Subcutaneous abdominal adipose tissue (tissue), 5 donors: Measurements from ENCODE around the gene RAP1GDS1.

Source experiments
- H3K27ac ChIP-seq: one replicate; pipeline ENCODE4 v1.7.0; 2013; ENCODE audit warnings: low read depth, mild to moderate bottlenecking, inconsistent platforms, low read length, moderate library complexity
- H3K27me3 ChIP-seq, 5 donors: one replicate each; pipeline ENCODE4 v1.7.0; 2013; ENCODE audit warnings: low read length in 5 of 5, inconsistent platforms in 1 of 5; ENCODE audit not compliant: control insufficient read depth in 5 of 5, insufficient read depth in 4 of 5
- H3K36me3 ChIP-seq, 5 donors: one replicate each; pipeline ENCODE4 v1.7.0; 2013; ENCODE audit warnings: low read length in 5 of 5; ENCODE audit not compliant: control insufficient read depth in 5 of 5, insufficient read depth in 5 of 5
- H3K4me1 ChIP-seq, 5 donors: one replicate each; pipeline ENCODE4 v1.7.0; 2013; ENCODE audit warnings: low read length in 5 of 5, mild to moderate bottlenecking in 3 of 5, moderate library complexity in 1 of 5; ENCODE audit not compliant: control insufficient read depth in 5 of 5, insufficient read depth in 5 of 5
- H3K4me3 ChIP-seq, 5 donors: one replicate each; pipeline ENCODE4 v1.7.0; 2013; ENCODE audit warnings: low read length in 5 of 5, low read depth in 1 of 5
- H3K9ac ChIP-seq, 5 donors: one replicate each; pipeline ENCODE4 v1.7.0; 2013; ENCODE audit warnings: low read length in 5 of 5, mild to moderate bottlenecking in 4 of 5, moderate library complexity in 3 of 5
- H3K9me3 ChIP-seq, 5 donors: one replicate each; pipeline ENCODE4 v1.7.0; 2013; ENCODE audit warnings: low read length in 5 of 5; ENCODE audit not compliant: control insufficient read depth in 5 of 5
- donor health status: healthy.
- donor health status: healthy.
- donor health status: healthy.
- donor health status: healthy.
- donor health status: healthy.

Gene RAP1GDS1

GRCh38 chr4:98482847-98483806 lies 221.9 kb downstream of the RAP1GDS1 start:
- H3K4me3 ChIP-seq = no peak overlapping the region
- no peaks in the 10 kb centered on the region for H3K27me3 ChIP-seq
- no peak overlapping the region for H3K27ac ChIP-seq
- H3K9me3 ChIP-seq = no peaks in the 10 kb centered on the region
- no peak overlapping the region for H3K9ac ChIP-seq
- no peaks in the 10 kb centered on the region for H3K36me3 ChIP-seq
- no peaks in the 10 kb centered on the region for H3K4me1 ChIP-seq

- H3K9ac ChIP-seq = no peak overlapping the region
- H3K9me3 ChIP-seq = no peaks in the 10 kb centered on the region
- no peaks in the 10 kb centered on the region for H3K27me3 ChIP-seq
- H3K4me3 ChIP-seq = no peak overlapping the region
- no peaks in the 10 kb centered on the region for H3K4me1 ChIP-seq
- H3K27ac ChIP-seq = no peak overlapping the region
- H3K36me3 ChIP-seq = no peaks in the 10 kb centered on the region
These were observed 222.8 kb downstream of the RAP1GDS1 start for GRCh38 chr4:98484031-98484430.

DNA sequence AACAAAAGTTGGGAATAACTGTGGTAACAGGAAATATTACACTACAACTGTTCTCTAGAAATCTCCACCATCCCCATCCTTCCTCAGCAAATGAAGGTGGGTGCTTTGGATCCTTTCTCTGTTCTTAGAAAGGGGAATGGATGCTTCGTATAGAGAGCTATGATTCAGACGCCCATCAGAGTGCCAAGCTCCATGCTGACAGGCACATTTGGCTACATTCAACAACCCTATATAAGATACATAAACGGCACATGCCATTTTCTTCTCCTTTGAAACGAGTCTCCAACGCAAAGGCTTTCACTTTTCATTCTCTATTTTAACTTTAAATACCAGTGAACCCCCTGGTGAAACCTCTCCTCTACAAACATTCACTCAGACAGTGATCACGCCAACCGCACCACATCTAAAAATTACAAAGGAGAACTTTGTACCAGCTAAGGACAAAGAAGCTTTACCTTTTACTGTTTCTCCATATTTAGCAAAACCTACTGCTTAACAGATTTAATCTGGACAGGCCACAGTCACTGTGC lies 224.7 kb downstream of the RAP1GDS1 start:
- H3K4me3 ChIP-seq = no peak overlapping the region
- no peaks in the 10 kb centered on the region for H3K9me3 ChIP-seq
- no peak overlapping the region for H3K9ac ChIP-seq
- no peak overlapping the region for H3K27ac ChIP-seq
- H3K4me1 ChIP-seq = no peaks in the 10 kb centered on the region
- no peaks in the 10 kb centered on the region for H3K36me3 ChIP-seq
- H3K27me3 ChIP-seq = no peaks in the 10 kb centered on the region

DNA sequence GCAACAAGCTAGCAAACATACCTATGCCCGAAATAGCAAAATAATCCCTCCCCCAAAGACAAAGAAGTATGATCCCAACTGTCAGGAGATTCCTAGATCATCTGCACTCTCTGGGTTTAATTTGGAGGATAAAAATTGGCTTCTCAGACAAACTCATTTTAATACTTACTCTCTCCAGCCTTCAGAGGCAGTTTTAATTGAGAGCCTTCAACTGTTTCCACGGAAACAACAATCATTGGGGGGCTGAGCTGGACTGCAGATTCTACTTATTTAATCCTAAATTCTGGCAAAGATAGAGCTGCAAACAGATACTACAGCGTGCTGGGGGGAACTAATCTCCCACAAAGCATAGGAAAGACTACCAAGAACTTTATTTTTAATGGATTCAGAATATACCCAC lies 229.1 kb downstream of the RAP1GDS1 start:
- Histone ChIP-seq H3K4me1 (no peaks in the 10 kb centered on the region), H3K27me3 (no peaks in the 10 kb centered on the region), H3K36me3 (no peaks in the 10 kb centered on the region), H3K27ac (no peak overlapping the region), H3K9me3 (no peaks in the 10 kb centered on the region), H3K9ac (no peak overlapping the region), H3K4me3 (no peak overlapping the region)

DNA sequence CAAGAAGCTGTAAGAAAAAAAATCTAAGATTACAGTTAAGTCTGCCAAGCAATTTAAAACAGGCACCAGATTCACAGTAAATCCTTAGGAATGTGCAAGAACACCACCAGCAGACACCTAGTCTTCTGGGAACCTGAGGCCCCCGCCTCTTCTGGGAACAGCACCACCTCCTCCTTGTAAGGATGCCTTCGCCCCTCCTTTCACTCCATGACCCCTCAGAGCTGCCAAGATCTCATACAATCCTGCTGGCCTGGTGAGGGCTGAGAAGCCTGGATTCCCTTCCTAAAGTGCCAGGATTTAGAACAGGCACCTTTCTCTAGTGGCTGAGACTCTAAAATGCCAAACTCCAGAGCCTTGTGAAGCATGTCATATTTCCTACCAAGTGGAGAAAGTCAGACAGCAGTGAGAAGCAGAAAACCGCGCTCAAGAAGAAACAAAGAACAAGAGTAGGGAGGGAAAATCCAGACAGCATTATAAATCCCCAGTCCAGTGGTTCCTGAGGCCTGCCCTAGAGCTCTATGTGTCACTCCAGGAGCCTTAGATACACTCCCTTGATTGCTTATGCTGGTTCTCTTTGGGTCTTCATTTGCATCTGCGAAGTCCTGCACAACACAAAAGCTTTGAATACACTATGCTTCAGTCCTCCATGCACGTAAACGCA lies 230.8 kb downstream of the RAP1GDS1 start:
- Histone ChIP-seq H3K4me3 (no peak overlapping the region), H3K27me3 (no peaks in the 10 kb centered on the region), H3K4me1 (no peaks in the 10 kb centered on the region), H3K9me3 (no peaks in the 10 kb centered on the region), H3K27ac (no peak overlapping the region), H3K36me3 (no peaks in the 10 kb centered on the region), H3K9ac (no peak overlapping the region)

DNA sequence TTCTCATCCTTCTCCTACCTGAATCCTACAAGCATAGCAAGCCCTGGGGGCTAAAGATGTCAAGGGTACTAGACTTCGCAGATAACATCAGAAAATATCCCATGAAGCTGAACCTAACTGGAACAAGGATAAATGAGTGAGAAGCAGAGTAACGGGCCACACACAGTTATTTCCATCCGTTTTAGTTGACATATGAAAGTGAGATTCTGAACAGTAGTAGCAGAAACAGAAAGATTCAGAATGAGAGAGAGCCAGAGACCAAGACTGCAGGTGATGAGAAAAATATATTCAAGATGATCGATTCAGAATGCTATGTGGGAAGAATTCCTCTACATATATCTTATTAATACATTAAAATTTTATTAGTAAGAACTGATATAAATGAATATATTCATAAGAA lies 232.1 kb downstream of the RAP1GDS1 start:
- Histone ChIP-seq H3K27me3 (no peaks in the 10 kb centered on the region), H3K36me3 (no peaks in the 10 kb centered on the region), H3K9me3 (no peaks in the 10 kb centered on the region), H3K4me3 (no peak overlapping the region), H3K27ac (no peak overlapping the region), H3K4me1 (no peaks in the 10 kb centered on the region), H3K9ac (no peak overlapping the region)
